HepG2 (cell line): ENCODE measurements around the gene CFAP119. TPM values are rescaled to one million over a fixed set of nuclear protein-coding genes. Genes with fewer than 3 reads are reported as not detected.

Experiments
- ATAC-seq: fragments of 200-7000 bp; cut with Tn5 transposase; 3 replicates; pipeline ENCODE4 v1.9.1; 2020; ENCODE audit warnings: mild to moderate bottlenecking, moderate library complexity
- BruUV-seq: library from RNA; stranded (reverse); fragments of 400-500 nt; replicated peaks from 2 replicates; lab custom pipeline; 2021; lab: Mats Ljungman, UMichigan
- CTCF ChIA-PET: fragments of 300-600 bp; formaldehyde crosslinking; extraction: SDS; loops from one replicate; lab custom pipeline; 2021; ENCODE audit warnings: low total read pairs, inconsistent platforms, low intra/inter-chr PET ratio; lab: Yijun Ruan, JAX
- POLR2A ChIA-PET: fragments of 350-600 bp; sonication (Branson Sonifier 250); formaldehyde crosslinking; loops from one replicate; lab custom pipeline; 2020; ENCODE audit warnings: antibody characterized with exemption, inconsistent platforms; lab: Yijun Ruan, JAX
- DNase-seq: peaks from one replicate; pipeline ENCODE4 v3.0.0-alpha.2; 2015; ENCODE audit warnings: low spot score
- FAIRE-seq: peaks from 3 replicates; lab custom pipeline; 2011; peaks lifted over from hg19 to GRCh38; lab: Jason Lieb, UNC
- H2AFZ ChIP-seq: one replicate; pipeline ENCODE4 v1.6.1; 2011; ENCODE audit warnings: low read length, inconsistent platforms
- H3K27ac ChIP-seq: fragments of 300-600 bp; 3 replicates; pipeline ENCODE4 v1.8.0; 2011; ENCODE audit warnings: mixed run types, mild to moderate bottlenecking, mixed read lengths, low read length, inconsistent platforms; ENCODE audit not compliant: insufficient read depth; ENCODE audit errors: extremely low read length
- H3K27me3 ChIP-seq, 2 experiments: fragments of 200-600 bp in 1 of 2; 2 replicates in 1 of 2; 3 replicates in 1 of 2; pipeline versions ENCODE4 v1.6.0 to v1.8.0; 2011; ENCODE audit warnings: low read length in 2 of 2, mild to moderate bottlenecking in 2 of 2, moderate library complexity in 2 of 2, inconsistent platforms in 1 of 2; ENCODE audit not compliant: insufficient read depth in 2 of 2, control insufficient read depth in 1 of 2
- H3K36me3 ChIP-seq, 2 experiments: fragments of 200-600 bp in 1 of 2; replicated peaks in 1 of 2; 2 replicates in 1 of 2; 3 replicates in 1 of 2; pipeline versions ENCODE4 v1.5.1 to v1.8.0; 2011; ENCODE audit warnings: low read length in 2 of 2, inconsistent platforms in 1 of 2; ENCODE audit not compliant: insufficient read depth in 2 of 2, control insufficient read depth in 1 of 2
- H3K4me1 ChIP-seq: 2 replicates; pipeline ENCODE4 v1.5.1; 2012; ENCODE audit warnings: low read length, inconsistent platforms; ENCODE audit not compliant: insufficient read depth
- H3K4me2 ChIP-seq: 2 replicates; pipeline ENCODE4 v1.6.0; 2011; ENCODE audit warnings: low read depth, low read length, inconsistent platforms
- H3K4me3 ChIP-seq, 3 experiments: fragments of 200-600 bp in 1 of 3; sonication (generic), shearing (Covaris generic) in 1 of 3; replicated peaks in 1 of 3; 2 replicates each; pipeline ENCODE4 v1.5.1; 2011 to 2016; ENCODE audit warnings: low read length in 3 of 3, inconsistent platforms in 2 of 3, low read depth in 2 of 3, mild to moderate bottlenecking in 2 of 3, control low read depth in 1 of 3, mixed read lengths in 1 of 3; ENCODE audit not compliant: insufficient read depth in 1 of 3
- H3K79me2 ChIP-seq: one replicate; pipeline ENCODE4 v1.6.1; 2011; ENCODE audit warnings: low read length, inconsistent platforms; ENCODE audit not compliant: insufficient read depth
- H3K9ac ChIP-seq: 2 replicates; pipeline ENCODE4 v1.6.0; 2011; ENCODE audit warnings: mild to moderate bottlenecking, low read depth, low read length, inconsistent platforms; ENCODE audit not compliant: insufficient read depth
- H3K9me3 ChIP-seq: 2 replicates; pipeline ENCODE4 v1.5.1; 2012; ENCODE audit warnings: mild to moderate bottlenecking, low read length
- H4K20me1 ChIP-seq: 2 replicates; pipeline ENCODE4 v1.6.0; 2011; ENCODE audit warnings: inconsistent platforms, mild to moderate bottlenecking, low read length, moderate library complexity; ENCODE audit not compliant: insufficient read depth
- AGO2 ChIP-seq: fragments of 200-400 bp; formaldehyde crosslinking; optimal IDR thresholded peaks from 2 replicates; pipeline ENCODE3; 2017; ENCODE audit warnings: mild to moderate bottlenecking, low read depth, low read length, moderate library complexity
- NAIF1 ChIP-seq: sonication (generic); formaldehyde crosslinking; IDR thresholded peaks from 2 replicates; pipeline ENCODE4 v1.5.0; 2020; ENCODE audit warnings: mild to moderate bottlenecking, missing genetic modification reagents, borderline replicate concordance
- POLR2A ChIP-seq, 2 experiments: IDR thresholded peaks; 2 replicates each; pipeline ENCODE4 v1.6.1; 2011; ENCODE audit warnings: low read depth in 2 of 2, low read length in 2 of 2, mild to moderate bottlenecking in 1 of 2, moderate library complexity in 1 of 2; ENCODE audit not compliant: insufficient read depth in 1 of 2
- ZNF484 ChIP-seq: sonication (generic); formaldehyde crosslinking; IDR thresholded peaks from 2 replicates; pipeline ENCODE4 v1.5.1; 2020; ENCODE audit warnings: mild to moderate bottlenecking, low read depth, missing genetic modification reagents, borderline replicate concordance
- ZNF709 ChIP-seq: sonication (generic); formaldehyde crosslinking; IDR thresholded peaks from 2 replicates; pipeline ENCODE4 v1.5.0; 2020; ENCODE audit warnings: mild to moderate bottlenecking, missing genetic modification reagents
- WGBS: methylation state at CpG from one replicate; pipeline ENCODE4 v1.1.6; 2017; ENCODE audit warnings: low lambda C conversion rate; 5-methylcytosine and 5-hydroxymethylcytosine counted together
- in situ Hi-C: cut with HindIII; loops from 2 replicates; pipeline ENCODE4 v1.10.0; 2017; ENCODE audit warnings: low pct_unique_long_range_greater_than_20kb; ENCODE audit not compliant: extremely low pct_ligation_motif_present
- intact Hi-C: fragments of 100-400 bp; cut with micrococcal nuclease; formaldehyde crosslinking; loops from one replicate; pipeline ENCODE4 v1.10.0; 2022; ENCODE audit not compliant: unreplicated experiment
- polyA plus RNA-seq, 8 experiments: library from polyadenylated mRNA; depleted of rRNA in 3 of 8; stranded (reverse) in 7 of 8; unstranded in 1 of 8; fragments of >200 nt; fragmentation: Illumina TruSeq in 4 of 8; extraction: Trizol in 4 of 8; gene quantifications; 2 replicates each; pipeline versions ENCODE4 v1.2.1 to v1.2.3, GENCODE V29; 2011 to 2016; ENCODE audit warnings: low read depth in 4 of 8, missing spikeins in 1 of 8, mixed read lengths in 1 of 8; ENCODE audit not compliant: insufficient read depth in 1 of 8
- total RNA-seq, 5 experiments: library from RNA; depleted of rRNA; stranded (reverse); fragments of >200 nt; fragmentation: Illumina TruSeq; extraction: Trizol; gene quantifications; 2 replicates each; pipeline ENCODE4 v1.2.3, GENCODE V29; 2016; ENCODE audit warnings: low read depth in 1 of 5

The CFAP119 gene
- total and polyA plus RNA-seq, 2 of the 13 experiments (the other 11 are each of a cell fraction or from before 2014, with no cell fraction given): 6.4 TPM

- BruUV-seq: TSS peak; percentile 32
- Histone ChIP-seq H2AFZ (no peak overlapping the region), H3K36me3 (peaks cover 45 to 63% of the 10 kb centered on the region in 2 experiments), H4K20me1 (no peaks in the 10 kb centered on the region), H3K9me3 (no peaks in the 10 kb centered on the region), H3K4me2 (no peak overlapping the region), H3K4me3 (no peak overlapping the region), H3K27me3 (no peaks in the 10 kb centered on the region), H3K27ac (no peak overlapping the region), H3K4me1 (peaks cover 16% of the 10 kb centered on the region; the same call in 1 of the 2 replicates), H3K9ac (no peak overlapping the region), H3K79me2 (no peaks in the 10 kb centered on the region)
- intact Hi-C loops (no loop called here), in situ Hi-C loops (no loop called here)
- POLR2A ChIA-PET: interaction anchor here (1.2 to 3.8 kb wide), 2 partner anchors 10 to 14 kb away, joined by 3 to 30 read pairs; partner anchors contain the start of gene PHKG2
- CTCF ChIA-PET: no interaction called here
- no peak for TF ChIP-seq ZNF709 (CRISPR knock-in tag)
- TF ChIP-seq AGO2: peak; percentile 86
- TF ChIP-seq ZNF484 (CRISPR knock-in tag): no peak
- peak in 1 of 2 experiments; percentile 2; a peak in 1 of 4 replicates for TF ChIP-seq POLR2A (IDR thresholded peaks at IDR 0.05; ENCODE audit: insufficient read depth in 1 of 2, low read depth in 2 of 2, low read length in 2 of 2)
- TF ChIP-seq NAIF1 (CRISPR knock-in tag): no peak
- no peak; the same call in 2 of the 3 replicates for ATAC-seq
- no peak for DNase-seq
- 97% methylated on average over 25 of the region's 25 CpGs for WGBS
- no peak for FAIRE-seq
Measured at GRCh38 chr16:30737794-30738648, 23.8 kb downstream of the CFAP119 start.
